Loucy (cell line): Measurements from ENCODE around the gene RPS23.

Experiments used
- EZH2phosphoT487 ChIP-seq: fragments of 200-600 bp; IDR thresholded peaks from 2 replicates; pipeline ENCODE4 v1.6.1; 2018; ENCODE audit warnings: antibody characterized with exemption, mild to moderate bottlenecking, moderate library complexity, borderline replicate concordance
- TF ChIP-seq, protein P1 (sequence below): fragments of 200-600 bp; sonication (generic); conservative IDR thresholded peaks from 2 replicates; pipeline ENCODE4 v1.5.1; 2014; ENCODE audit warnings: mild to moderate bottlenecking, antibody characterized with exemption, low read length

DNA sequence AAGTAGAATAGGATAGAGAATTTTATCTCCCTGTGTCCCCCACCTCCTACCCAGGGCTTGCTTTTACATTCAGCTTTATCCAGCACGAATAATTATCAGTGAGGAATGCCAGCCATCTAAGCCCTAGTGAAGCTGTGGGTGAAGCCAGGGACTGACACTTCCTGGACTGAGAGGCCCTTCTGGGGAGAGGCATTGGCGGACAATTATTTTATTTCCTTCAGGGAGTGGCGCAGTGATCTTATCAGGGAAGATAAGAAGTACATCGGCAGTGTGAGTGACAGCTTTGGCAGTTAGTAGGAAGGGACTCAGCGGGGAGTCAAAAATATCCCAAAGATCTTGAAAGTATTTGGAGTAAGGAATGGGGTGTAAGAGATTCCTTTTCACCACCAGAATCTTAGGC lies 34.9 kb upstream of the RPS23 start:
- no peak for TF ChIP-seq EZH2phosphoT487
- TF ChIP-seq, protein P1, sequence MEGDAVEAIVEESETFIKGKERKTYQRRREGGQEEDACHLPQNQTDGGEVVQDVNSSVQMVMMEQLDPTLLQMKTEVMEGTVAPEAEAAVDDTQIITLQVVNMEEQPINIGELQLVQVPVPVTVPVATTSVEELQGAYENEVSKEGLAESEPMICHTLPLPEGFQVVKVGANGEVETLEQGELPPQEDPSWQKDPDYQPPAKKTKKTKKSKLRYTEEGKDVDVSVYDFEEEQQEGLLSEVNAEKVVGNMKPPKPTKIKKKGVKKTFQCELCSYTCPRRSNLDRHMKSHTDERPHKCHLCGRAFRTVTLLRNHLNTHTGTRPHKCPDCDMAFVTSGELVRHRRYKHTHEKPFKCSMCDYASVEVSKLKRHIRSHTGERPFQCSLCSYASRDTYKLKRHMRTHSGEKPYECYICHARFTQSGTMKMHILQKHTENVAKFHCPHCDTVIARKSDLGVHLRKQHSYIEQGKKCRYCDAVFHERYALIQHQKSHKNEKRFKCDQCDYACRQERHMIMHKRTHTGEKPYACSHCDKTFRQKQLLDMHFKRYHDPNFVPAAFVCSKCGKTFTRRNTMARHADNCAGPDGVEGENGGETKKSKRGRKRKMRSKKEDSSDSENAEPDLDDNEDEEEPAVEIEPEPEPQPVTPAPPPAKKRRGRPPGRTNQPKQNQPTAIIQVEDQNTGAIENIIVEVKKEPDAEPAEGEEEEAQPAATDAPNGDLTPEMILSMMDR = no peak
